Measurements from ENCODE around the gene GOLGA8S. TPM values are rescaled to one million over a fixed set of nuclear protein-coding genes. Genes with fewer than 3 reads are reported as not detected.
"Not testable (repeated sequence)": the region's sequence is repeated elsewhere in the genome, so short reads cannot be mapped to it uniquely, and the experiment has no call there.

Gene GOLGA8S
- under 0.01 TPM in 2 replicates for total RNA-seq

DNA sequence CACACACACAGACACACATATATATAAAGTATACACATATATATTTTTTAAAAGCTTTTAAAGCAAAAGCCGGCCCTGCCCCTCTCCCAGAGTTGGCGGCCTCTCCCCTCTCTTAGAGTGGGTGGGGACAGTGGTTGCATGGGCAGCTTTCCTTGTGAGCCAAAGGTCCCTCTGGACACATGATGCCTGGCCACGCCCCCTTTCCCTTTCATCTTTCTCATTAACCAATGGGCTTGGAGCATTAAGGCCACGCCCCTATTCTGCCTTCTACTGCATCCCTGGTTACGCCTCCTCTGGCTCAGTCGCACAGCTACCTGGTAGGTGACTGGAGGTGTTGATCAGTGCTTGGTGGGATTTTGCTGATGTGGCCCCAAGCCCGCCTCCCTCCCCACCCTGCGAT lies at the start of gene GOLGA8S:
Gene GOLGA8S, plus strand, starts transcription at position 301 of the 400 bp plus-strand sequence. Its CDS starts 62 bp downstream, at position 363.
- not testable (repeated sequence) for DNase-seq (ENCODE audit: low read depth); H3K4me3 ChIP-seq (ENCODE audit: low read depth, low read length)

DNA sequence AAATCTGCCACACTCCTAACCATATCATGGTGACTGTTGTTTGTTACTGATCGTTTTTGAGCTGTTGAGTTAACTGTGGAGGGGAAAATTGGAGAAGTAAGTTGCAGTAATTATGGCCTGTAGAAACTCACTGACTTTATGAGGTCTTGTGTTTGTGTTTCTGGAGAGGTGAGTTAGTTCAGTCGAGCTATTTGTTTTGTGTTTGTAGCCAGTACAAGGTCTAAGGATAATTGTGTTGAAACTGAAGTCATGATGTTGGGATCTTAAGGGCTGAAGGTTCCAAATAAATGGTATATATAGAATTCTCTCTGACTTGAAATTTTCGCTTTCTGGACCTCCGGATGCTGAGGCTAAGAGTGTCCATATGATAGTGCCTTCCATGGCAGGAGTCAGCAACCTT lies 49.7 kb upstream of the GOLGA8S start:
- DNase-seq (ENCODE audit: low read depth): not testable (repeated sequence)
- peak overlapping the region; percentile 56 for H3K4me3 ChIP-seq (ENCODE audit: low read depth, low read length)

- not testable (repeated sequence) for DNase-seq (ENCODE audit: low read depth); H3K4me3 ChIP-seq (ENCODE audit: low read depth, low read length)
Observed at GRCh38 chr15:23305921-23306320, 48.6 kb upstream of the GOLGA8S start.

GRCh38 chr15:23311233-23311632 lies 43.3 kb upstream of the GOLGA8S start:
- DNase-seq (ENCODE audit: low read depth); H3K4me3 ChIP-seq (ENCODE audit: low read depth, low read length): not testable (repeated sequence)

DNA sequence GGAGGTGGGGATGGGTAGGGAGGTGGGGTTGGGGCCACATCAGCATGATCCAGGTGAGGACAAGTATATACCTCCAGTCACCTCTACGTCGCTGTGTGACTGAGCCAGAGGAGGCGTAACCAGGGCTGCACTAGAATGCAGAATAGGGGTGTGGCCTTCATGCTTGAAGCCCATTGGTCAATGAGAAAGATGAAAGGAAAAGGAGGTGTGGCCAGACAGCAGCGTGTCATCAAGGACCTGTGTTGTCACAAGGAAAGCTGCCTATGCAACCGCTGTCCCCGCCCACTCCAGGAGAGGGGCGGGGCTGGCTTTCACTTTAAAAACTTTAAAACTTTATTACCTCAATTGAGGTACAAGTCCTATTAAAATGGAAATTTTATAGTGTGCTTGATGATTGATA lies 20.5 kb upstream of the GOLGA8S start, which contains the start of gene GOLGA6L26:
Gene GOLGA6L26, minus strand, starts transcription at position 101 of the 400 bp plus-strand sequence. Its CDS starts 61 bp downstream, at position 40.
- not testable (repeated sequence) for H3K4me3 ChIP-seq (ENCODE audit: low read depth, low read length); DNase-seq (ENCODE audit: low read depth)

DNA sequence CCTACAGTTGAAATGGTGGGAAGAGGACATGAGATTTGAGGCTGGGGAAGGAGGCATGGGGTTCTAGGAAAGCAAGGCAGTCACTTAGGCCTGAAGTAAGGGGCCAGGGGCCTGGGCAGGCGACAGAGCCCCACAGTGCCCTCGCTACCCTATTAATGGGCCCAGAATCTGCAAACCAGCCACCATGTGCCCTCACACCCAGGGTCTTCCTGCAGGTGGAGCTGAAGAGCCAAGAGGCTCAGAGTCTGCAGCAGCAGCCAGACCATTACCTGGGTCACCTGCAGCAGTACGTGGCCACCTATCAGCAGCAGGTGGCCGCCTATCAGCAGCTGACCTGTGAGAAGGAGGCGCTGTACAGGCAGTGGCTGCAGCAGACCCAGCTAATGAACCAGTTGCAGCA lies 8.1 kb downstream of the GOLGA8S start:
- not testable (repeated sequence) for H3K4me3 ChIP-seq (ENCODE audit: low read depth, low read length); DNase-seq (ENCODE audit: low read depth)

DNA sequence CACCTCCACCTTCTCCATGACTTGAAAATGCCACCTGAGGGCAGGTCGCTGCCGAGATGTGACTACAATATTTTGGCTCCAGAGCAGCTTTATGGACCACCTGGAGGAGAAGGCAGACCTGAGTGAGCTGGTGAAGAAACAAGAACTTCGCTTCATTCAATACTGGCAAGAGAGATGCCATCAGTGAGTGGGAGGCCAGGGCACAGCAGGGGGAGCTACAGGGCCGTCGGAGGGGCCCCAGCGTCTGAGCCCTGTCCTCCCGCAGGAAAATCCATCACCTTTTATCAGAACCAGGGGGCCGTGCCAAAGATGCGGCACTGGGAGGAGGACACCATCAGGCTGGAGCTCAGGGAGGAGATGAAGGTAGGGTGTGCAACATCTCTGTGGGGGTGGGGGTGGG lies 9.7 kb downstream of the GOLGA8S start:
- DNase-seq (ENCODE audit: low read depth); H3K4me3 ChIP-seq (ENCODE audit: low read depth, low read length): not testable (repeated sequence)

- no peak for DNase-seq (ENCODE audit: low read depth)
- no peak overlapping the region for H3K4me3 ChIP-seq (ENCODE audit: low read depth, low read length)
- TF ChIP-seq CTCF (IDR thresholded peaks at IDR 0.05; ENCODE audit: insufficient read depth, low read depth, low read length): no peak
Observed at GRCh38 chr15:23370578-23370977, 16.0 kb downstream of the GOLGA8S start.

DNA sequence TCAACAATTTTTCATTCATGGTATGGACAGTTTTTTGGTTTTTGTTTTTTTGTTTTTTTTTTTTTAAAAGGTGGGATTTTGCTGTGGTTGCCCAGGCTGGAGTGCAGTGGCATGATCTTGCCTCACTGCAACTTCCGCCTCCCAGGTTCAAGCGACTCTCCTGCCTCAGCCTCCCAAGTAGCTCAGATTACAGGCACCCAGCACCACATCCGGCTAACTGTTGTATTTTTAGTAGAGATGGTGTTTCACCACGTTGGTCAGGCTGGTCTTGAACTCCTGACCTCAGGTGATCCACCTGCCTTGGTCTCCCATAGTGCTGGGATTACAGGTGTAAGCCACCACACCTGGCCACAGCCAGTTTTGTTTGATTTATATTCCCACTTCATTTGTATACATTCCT lies 16.6 kb downstream of the GOLGA8S start:
- not testable (repeated sequence) for DNase-seq (ENCODE audit: low read depth); H3K4me3 ChIP-seq (ENCODE audit: low read depth, low read length)

DNA sequence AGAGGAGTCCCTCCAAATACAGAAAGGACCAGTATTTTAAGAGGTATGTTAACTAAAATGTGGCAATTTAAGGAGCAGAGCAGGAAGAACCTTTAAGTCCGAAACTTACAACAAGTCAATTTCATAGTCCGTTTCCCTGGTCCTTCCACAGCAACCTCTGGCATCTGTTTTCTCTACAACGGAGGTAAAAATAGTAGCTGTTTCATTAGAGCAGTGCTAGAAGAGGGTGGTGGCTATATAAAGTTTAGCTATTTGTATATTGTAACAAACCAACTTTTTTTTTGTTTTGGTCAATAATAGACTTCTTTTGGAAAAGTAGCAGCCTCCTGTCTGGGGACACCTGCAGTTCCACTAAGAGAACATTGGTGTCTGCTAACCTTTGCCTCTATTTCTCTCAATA lies 17.3 kb downstream of the GOLGA8S start:
- H3K4me3 ChIP-seq (ENCODE audit: low read depth, low read length); DNase-seq (ENCODE audit: low read depth): not testable (repeated sequence)

DNA sequence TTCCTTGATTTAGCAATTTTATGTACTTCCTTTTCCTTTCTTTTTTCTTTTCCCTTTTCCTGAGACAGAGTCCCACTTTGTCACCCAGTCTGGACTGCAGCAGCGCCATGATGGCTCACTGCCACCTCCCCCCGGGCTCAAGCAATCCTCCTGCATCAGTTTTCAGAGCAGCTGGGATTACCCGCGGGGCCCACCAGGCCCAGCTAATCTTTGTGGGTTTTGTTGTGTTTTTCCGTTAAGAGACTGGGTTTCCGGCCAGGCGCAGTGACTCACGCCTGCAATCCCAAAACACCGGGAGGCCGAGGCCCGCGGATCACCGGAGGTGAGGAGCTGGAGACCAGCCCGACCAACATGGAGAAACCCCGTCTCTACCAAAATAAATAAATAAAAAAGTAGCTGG lies 17.7 kb downstream of the GOLGA8S start:
- H3K4me3 ChIP-seq (ENCODE audit: low read depth, low read length): no peak overlapping the region
- no peak for TF ChIP-seq CTCF (IDR thresholded peaks at IDR 0.05; ENCODE audit: insufficient read depth, low read depth, low read length)
- peak; percentile 78 for DNase-seq (ENCODE audit: low read depth)

GRCh38 chr15:23372891-23373600 lies 18.5 kb downstream of the GOLGA8S start:
- DNase-seq (ENCODE audit: low read depth); H3K4me3 ChIP-seq (ENCODE audit: low read depth, low read length): not testable (repeated sequence)

GRCh38 chr15:23374226-23374625 lies 19.7 kb downstream of the GOLGA8S start:
- H3K4me3 ChIP-seq (ENCODE audit: low read depth, low read length); DNase-seq (ENCODE audit: low read depth): not testable (repeated sequence)

DNA sequence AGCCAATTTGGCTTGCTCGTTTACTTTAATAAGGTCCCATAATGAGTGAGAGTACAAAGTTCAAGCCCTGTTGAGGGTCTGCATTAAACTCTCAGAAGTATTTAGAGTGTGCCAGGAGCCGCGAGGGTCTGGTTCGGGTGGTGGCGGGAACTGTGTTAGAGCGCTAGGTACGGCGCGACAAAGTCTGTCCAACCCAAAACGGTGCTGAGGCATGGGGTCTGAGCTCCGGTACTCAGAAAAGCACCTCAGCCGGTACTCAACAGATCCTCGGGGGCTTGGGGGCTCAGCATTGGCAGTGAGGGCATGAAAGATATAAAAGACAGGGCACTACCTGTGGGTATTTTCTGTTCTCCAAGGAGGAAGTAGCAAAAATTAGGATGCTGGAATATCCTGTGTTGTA lies 24.4 kb downstream of the GOLGA8S start:
- H3K4me3 ChIP-seq (ENCODE audit: low read depth, low read length); DNase-seq (ENCODE audit: low read depth): not testable (repeated sequence)

- not testable (repeated sequence) for DNase-seq (ENCODE audit: low read depth); H3K4me3 ChIP-seq (ENCODE audit: low read depth, low read length)
Observed at GRCh38 chr15:23380700-23381099, 26.2 kb downstream of the GOLGA8S start.

DNA sequence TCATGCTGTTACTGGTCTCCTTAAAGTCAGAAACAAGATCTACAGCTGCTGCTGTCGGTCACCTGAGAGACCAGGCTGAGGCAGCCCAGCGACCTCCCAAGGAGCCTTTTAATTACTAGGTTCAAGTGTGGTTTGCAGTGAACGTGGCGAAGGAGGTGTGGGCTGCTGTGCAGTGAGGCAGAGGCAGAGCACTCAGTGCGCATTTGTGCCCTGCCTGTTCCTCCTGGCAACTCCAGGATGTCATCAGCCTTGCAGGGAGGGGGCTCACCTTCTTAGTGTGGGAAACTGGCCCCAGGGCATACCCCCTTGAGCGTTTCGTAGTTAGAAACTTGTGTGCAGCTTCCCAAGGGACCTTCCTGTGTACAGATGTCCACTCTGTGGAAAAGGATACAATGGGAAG lies 26.6 kb downstream of the GOLGA8S start:
- not testable (repeated sequence) for DNase-seq (ENCODE audit: low read depth); H3K4me3 ChIP-seq (ENCODE audit: low read depth, low read length)

Measured in fibroblast of villous mesenchyme (primary cell).